T-helper 22 cell (primary cell): ENCODE measurements around the gene FOXP3.
"Not testable (repeated sequence)": the region's sequence is repeated elsewhere in the genome, so short reads cannot be mapped to it uniquely, and the experiment has no call there.

Experiments
- DNase-seq: peaks from one replicate; pipeline ENCODE4 v3.0.0-alpha.2; 2020; ENCODE audit warnings: low read depth

FOXP3 gene, protein sequence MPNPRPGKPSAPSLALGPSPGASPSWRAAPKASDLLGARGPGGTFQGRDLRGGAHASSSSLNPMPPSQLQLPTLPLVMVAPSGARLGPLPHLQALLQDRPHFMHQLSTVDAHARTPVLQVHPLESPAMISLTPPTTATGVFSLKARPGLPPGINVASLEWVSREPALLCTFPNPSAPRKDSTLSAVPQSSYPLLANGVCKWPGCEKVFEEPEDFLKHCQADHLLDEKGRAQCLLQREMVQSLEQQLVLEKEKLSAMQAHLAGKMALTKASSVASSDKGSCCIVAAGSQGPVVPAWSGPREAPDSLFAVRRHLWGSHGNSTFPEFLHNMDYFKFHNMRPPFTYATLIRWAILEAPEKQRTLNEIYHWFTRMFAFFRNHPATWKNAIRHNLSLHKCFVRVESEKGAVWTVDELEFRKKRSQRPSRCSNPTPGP

DNA sequence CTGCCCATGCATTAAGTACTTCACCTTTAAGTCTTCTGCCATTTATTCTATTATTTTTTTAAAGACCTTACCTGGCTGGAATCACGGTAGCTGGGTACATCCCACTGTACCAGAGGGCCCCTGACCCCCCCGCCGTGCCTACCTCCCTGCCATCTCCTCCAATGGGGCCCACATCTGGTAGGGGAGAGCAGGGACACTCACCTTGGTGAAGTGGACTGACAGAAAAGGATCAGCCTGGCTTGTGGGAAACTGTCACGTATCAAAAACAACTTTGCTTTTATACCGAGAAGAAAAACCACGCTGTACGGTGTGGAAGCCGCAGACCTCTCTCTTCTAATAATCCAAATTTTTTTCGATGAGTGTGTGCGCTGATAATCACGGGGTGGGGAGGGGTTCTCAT is at the start of gene FOXP3:
Gene FOXP3, minus strand, starts transcription at position 251 of the 400 bp plus-strand sequence. CDS start 6,205 bp downstream, outside the sequence.
- no peak for DNase-seq

DNA sequence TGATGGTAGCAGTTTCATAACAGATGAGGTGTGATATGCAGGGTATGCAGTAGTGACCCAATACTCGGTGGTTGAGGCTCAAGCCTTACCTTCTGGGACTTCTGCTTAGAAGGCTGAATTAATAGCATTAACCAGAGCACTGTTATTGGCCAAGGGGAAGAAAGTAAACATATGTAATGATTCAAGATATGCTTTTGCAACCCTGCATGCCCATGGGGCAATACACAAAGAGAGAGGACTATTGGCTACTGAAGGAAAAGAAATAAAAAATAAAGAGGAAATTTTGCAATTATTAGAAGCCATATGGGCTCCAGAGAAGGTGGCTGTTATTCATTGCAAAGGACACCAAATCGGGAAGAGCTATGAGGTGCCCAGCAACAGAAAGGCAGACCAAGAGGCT is 47.7 kb upstream of the FOXP3 start:
- no peak for DNase-seq

- no peak for DNase-seq
Measured at GRCh38 chrX:49310371-49310770, 45.9 kb upstream of the FOXP3 start.

- no peak for DNase-seq
Measured at GRCh38 chrX:49309401-49309981, 45.0 kb upstream of the FOXP3 start.

DNA sequence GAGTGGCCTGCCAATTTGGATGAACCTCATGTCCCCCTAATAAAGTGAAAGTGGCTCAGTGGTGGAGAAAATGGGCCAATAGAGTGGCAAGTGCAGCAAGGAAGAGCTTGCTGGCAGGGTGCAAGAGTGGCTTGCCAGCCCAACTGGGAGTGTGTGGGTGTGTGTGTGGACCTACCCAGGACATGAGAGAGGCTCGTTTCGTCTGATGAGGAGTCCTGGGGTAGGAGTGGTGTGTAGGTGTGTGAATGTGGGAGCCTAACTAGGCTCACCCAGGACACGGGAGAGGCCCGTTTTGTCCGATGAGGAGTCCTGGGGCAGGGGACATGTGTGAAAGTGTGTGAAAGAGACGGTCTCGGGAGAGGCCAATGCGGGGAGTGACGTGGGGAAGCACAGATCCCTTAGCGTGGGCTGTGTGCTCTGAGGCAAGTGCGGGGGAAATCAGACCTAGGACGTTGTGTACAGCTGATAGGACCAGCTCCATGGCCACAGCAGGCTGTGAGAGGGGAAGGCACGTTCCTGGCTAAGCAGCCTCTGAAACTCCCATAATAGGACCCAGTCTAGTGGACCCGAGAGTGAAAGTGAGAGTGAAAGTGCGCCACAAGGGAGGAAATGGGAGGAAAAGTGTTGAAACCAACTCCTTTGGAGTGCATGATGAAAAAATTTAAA is 44.2 kb upstream of the FOXP3 start:
- DNase-seq, result no peak

DNA sequence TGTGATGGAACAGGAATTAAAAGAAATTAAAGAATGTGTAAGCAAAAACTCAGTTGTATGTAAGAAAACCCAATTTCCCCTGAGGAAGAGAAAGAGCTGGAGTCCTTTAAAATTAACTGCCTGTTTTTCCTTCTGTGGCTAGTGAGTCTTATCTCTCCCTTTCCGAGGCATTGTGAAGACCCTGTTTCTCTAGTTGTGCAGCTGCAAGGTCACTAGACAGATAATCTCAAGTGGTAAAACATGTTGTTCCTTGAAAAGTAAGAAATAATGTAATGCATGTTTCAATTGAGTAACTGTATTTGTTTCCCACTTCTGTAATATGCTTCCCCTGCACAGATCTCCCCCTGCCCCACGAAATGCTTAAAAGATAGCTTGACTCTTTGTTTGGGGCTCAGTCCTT is 43.3 kb upstream of the FOXP3 start:
- not testable (repeated sequence) for DNase-seq

DNA sequence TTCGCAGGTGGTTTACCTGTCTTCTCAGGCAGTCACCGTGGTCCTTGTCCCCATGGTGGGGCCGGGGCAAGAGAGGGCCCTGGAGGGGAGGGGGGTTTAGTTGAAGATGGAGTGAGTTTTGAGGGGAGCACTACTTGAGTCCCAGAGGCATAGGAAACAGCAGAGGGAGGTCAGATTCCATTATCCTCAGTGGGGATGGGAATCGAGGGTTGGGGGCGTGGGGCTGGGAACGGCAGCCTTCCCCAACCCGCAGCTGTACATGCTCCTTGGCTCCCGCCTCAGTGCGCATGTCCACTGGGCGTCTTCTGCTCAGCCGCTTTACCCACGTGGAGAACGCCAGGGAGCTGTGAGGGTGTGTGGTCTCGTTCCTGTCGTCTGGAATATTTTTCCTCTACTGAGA is 38.8 kb upstream of the FOXP3 start, which contains the start of gene GAGE10:
Gene GAGE10, plus strand, starts transcription at position 301 of the 400 bp plus-strand sequence. CDS start 1,214 bp downstream, outside the sequence.
- no peak for DNase-seq

GRCh38 chrX:49300703-49301102 is 36.2 kb upstream of the FOXP3 start:
- no peak for DNase-seq

GRCh38 chrX:49299293-49299692 is 34.8 kb upstream of the FOXP3 start:
- DNase-seq, result not testable (repeated sequence)

DNA sequence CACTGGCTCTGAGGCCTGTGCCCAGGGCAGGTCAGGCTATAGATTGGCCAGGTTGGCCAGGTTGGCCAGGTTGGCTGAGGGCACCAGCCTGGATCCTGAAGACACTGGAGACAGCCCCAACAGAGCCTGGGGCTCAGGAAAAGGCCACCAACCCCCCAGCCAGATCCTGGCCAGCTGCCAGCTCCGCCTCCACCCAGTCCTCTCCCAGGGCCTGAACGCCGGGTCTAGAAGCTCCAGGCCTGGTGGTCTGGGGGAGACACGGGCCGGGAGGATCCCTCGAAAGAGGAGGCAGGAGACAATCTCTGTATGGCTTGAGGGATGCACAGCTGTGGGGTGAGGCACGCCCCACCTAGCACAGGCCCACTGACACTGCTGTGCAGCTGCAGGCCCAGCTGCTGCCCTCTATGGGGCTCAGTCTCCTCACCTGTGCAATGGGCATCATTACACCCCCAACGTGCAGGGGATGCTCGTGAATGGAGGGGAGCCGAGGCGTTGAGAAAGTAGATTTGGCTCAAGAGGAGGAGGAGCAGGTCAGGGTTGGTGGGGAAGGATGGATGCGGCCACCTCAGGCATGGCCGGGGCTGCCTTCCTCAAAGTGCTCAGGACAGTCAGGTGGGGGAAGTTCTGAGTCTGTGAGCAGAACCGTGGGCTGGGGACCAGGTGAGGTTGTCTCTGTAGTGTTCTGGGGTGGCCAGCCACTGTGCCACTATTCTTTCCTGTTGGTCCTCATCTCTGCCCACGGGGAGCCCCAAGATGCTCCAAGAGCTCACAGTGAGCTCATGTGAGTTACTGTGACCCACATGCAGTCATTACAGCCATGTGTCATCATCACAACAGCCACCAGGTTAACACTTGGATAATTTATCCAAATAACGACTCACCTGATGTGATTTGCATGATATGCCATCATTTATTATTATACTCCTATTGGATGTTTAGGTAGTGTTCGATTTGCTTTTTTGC is 28.2 kb upstream of the FOXP3 start:
- DNase-seq, result no peak

DNA sequence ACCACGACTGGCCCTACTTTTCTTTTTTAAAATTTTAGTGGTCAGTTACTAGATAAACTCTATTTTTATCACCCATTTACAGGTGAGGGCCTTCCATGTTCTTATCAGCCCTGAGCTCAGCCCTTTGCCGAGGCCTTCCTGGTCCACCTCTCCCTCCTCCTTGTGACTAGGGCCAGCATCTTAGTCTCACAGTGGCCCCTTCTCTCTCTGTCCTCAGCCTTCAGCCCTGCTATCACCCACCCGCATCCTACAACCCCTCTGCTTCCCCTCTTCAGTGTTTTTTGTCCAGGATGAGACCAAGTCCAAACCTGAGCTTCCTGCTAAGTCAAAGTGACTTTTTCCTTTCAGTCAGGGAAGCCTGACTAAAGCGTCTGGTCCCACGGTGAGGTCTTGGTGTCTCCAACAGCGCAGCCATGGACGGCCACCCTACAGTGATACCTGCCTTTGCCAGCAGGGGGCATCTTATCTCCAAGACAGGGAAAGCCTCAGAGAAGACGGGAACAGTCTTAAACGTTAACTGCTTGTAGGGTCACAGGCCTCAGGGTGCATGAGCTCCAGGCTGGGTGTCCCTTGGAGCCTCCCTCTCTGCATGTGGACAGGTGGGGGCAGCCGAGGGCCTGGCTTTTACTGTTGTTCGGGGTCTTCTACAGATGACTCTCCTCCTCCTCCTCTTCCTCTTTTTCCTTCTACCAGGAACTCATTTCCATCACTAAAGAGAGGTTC is 27.3 kb upstream of the FOXP3 start:
- DNase-seq, result no peak

DNA sequence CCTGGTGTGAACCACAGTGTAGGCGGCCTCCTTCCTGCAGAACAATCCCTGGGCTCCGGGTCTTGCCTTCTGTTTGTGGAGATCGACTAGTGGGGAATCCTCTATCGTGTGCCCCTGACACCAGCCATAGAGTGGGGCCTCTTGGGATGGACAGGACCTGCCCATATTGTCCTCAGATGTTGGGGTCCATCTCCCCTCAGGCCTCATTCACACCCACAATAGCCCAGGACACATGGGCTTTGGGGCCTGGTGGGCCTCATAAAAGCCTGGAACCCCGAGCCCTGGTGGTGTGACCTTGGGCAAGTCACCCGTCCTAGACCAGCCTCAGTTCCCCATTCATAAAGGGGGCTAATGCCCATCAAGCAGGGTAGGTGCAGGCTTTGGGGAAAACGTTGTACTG is 25.7 kb upstream of the FOXP3 start:
- no peak for DNase-seq

- DNase-seq, result no peak
Measured at GRCh38 chrX:49287665-49288064, 23.2 kb upstream of the FOXP3 start.

DNA sequence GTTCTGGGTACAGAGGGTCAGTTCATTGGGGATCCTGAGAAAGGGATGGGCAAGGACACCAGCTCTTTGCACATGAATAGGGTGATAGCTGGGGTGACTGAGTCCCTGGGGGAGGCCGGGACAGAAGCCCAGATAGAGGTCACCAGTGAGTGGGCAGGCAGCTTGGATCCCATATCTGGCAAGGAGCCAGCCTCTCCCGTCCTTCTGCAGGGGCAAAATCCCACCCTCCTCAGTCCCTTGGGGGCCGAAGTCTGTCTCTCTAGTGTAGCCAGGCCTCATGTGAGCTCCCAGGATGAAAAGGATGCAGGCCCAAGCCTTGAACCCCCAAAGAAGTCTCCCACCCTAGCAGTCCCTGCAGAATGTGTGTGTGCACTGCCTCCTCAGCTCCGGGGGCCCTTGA is 22.1 kb upstream of the FOXP3 start:
- DNase-seq, result no peak

GRCh38 chrX:49286136-49286535 is 21.6 kb upstream of the FOXP3 start:
- no peak for DNase-seq

- DNase-seq, result no peak
Measured at GRCh38 chrX:49284212-49284611, 19.7 kb upstream of the FOXP3 start.

DNA sequence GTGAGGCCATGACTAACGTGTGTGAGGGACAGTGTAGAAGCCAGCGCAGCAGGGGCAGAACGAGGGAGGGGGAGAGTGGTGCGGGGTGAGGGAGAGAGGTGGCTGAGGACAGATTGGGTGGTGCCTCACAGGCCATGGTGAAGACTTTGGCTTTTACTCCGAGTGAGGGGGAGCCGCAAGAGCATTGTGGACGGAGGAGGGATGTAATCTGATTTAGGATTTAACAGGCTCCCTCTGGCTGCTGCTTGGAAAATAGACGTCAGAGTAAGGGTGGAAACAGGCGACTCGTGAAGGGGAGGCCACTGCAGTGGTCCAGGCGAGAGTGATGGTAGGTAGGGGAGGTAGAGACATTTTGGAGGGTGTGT is 18.1 kb upstream of the FOXP3 start:
- no peak for DNase-seq

DNA sequence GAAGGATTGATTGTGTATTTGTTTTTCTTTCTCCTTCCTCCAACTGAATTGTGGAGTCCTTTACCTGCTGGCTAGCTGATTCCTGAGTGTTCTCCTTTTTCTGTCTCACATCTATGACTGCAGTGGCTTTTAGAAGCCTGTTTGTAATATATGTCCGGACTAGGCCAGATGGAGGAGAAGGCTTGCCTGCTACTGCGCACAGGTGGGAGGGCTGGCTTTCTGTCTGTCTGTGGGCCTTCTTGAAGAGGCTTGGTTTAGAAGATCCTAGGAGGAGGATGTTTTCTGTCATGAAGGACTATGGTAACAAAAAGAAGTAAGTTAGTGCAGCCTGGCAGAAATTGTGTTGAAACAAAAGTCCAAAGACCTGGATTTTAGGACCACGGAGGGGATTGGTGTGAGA is 13.6 kb upstream of the FOXP3 start:
- no peak for DNase-seq

GRCh38 chrX:49277535-49277830 is 13.0 kb upstream of the FOXP3 start:
- no peak for DNase-seq

GRCh38 chrX:49276671-49277534 is 12.4 kb upstream of the FOXP3 start:
- no peak for DNase-seq
